ENCODE data around the gene PFKFB3.
A peak's percentile ranks its signal among the peaks of the same experiment; 100 is the strongest.
"Not testable (repeated sequence)": the region's sequence is repeated elsewhere in the genome, so short reads cannot be mapped to it uniquely, and the experiment has no call there.

Gene PFKFB3

DNA sequence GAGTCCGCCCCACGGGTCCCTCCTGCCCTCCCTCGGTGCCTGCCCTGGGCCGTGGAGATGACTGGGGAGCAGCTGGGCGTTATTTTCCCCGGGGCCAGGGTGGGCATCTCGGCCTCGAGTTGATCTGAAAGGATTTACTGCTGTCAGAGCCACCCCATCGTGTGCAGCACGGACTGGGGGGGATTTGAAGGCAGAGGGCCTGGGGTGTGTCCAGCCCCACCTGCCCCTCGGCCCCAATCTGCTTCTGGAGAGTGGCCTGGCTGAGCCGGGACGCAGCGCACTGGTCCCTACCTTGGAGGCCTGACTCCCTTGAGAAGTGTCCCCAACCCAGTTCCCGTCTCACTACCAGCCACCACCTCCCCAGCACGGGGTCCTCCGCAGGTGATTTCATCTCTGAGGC lies 24.2 kb upstream of the PFKFB3 start:
- no peak for DNase-seq (ENCODE audit: low read depth, low spot score)

DNA sequence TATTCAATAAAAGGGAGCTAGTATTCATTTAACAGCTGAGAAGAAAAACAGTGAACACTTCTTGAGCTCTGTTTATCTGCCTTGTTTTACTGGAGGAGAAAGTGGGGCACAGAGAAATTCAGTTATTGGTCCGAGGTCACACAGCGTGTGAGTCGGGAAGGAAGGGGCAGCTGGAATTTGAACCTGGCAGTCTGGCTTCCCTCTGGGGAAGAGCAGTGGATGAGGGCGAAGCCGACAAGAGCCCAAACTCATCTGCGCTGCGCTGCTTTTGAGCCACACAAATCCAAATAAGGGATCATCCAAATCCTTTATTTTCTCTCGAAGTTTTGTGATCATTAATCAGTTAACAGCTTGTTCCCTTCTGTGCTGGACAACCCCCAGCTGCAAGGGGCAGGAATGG lies 23.7 kb upstream of the PFKFB3 start:
- DNase-seq (ENCODE audit: low read depth, low spot score) = no peak

DNA sequence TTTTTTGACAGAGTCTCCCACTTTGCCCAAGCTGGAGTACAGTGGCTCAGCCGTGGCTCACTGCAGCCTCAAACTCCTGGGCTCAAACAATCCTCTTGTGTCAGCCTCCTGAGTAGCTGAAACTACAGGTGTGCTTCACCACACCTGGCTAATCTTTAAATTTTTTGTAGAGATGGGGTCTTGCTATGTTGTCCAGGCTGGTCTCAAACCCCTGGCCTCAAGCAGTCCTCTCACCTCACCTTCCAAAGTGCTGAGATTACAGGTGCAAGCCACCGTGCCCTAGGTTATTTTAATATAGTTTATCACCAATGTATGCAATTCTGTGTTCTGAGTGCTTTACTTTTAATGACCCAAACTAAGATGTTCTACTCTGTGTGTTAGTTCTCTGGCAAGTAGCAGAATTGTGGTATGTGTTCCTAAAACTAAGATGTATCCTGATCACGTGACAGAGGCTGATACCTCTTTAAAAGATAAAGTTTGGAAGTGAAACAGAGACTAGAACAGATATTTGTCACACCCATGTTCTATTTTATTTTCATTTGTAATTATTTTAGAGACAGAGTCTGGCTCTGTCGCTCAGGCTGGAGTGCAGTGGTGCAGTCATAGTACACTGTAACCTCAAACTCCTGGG lies 22.1 kb upstream of the PFKFB3 start:
- no peak for DNase-seq (ENCODE audit: low read depth, low spot score)

DNA sequence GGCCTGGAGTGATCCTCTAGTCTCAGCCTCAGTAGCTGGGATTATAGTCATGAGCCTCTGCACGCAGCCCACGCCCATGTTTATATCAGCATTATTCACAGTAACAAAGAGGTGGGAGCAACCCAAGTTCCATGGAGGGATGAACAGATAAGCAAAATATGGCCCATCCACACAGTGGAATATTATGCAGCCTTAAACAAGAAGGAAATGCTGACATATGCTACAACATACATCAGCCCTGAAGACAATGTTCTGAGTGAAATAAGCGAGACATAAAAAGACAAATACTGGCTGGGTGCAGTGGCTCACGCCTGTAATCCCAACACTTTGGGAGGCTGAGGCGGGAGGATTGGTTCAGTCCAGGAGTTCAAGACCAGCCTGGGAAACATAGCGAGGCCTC lies 21.5 kb upstream of the PFKFB3 start:
- DNase-seq (ENCODE audit: low read depth, low spot score) = no peak

DNA sequence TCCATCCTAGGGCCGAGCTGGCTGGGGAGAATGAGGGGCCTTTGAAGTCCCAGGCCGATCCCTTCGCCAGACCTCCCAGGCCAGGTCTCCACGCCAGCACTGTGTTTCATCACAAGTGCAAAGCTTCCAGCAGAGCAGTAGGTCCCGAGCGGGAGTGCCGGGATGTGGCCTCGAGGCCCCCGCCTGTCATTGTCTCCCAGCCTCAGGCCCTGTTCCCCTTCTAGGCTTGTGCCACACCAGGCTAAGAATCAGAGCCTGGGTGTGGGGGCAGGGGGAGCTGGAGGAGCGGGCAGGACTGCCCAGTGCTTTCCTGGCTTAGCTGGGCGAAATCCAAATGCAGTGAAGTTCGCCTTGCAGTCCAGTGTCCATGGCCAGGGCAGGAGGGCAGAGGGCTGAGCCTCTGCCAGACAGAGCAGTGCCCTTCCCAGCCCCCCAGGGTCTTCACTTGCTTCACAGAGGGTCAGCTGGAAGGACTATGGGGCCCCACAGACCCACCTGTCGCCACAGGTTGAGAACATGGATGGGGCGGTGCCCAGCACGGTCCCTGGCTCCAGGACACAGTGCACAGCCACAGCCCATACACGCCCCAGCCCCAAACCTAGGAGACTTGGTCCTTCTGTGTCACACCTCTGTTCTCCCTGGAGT lies 20.2 kb upstream of the PFKFB3 start:
- DNase-seq (ENCODE audit: low read depth, low spot score) = no peak

DNA sequence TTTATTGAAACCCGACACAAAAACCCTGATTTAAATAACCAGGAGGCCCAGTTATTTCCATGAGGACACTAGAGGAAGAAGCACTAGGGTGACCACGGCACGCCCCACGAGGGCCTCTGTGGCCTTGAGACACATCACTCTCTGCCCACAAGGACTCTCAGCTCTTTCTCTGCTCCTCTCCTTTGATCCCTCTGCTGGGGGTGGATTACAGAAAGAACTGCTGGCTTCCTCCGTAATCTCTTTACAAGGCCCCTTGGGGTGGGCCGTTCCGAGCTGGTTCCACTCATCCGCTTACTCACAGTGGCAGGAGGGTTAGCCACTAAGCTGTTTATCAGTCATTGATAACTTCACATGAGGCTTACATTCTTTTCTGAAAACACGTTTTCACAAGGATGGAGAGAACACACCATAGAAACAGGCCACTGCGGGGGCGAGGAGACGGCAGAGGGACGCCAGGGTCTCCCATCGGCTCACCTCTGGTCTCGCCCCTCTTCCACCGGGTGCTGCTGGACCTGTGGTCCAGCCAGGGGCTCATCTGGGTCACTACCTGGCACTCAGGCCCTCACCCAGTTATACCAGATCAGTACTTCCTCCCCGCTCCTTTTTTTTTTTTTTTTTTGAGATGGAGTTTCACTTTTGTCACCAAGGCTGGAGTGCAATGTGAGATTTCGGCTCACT lies 17.6 kb upstream of the PFKFB3 start:
- DNase-seq (ENCODE audit: low read depth, low spot score) = no peak

DNA sequence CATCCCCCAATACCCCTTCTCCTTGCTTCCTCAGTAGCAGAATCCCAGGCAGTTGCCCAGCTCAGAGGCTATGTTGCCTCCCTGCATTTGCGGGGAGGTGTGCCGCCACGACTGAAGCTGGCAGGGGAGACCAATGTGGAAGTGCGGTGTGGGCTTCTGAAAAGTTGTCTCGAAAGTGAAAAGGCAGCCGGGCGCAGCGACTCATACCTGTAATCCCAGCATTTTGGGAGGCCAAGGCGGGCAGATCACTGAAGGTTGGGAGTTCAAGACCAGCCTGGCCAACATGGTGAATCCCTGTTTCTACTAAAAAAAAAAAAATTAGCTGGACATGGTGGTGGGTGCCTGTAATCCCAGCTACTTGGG lies 15.9 kb upstream of the PFKFB3 start:
- DNase-seq (ENCODE audit: low read depth, low spot score) = no peak

DNA sequence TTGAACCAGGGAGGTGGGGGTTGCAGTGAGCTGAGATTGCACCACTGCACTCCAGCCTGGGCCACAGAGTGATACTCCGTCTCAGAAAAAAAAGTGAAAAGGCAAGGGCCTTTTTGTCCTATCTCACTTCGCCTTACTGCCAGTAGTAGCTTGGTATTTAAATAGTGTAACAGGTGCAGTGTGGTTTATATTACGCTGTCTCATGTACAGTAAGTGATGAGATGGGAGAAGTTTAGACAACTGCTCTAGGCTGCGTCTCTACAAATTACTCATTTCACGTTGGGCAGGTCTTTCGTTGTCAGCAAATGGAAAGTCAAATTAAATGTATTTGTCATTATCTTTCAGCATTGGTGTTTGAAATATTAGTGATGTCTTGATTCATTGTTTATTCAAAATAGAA lies 15.5 kb upstream of the PFKFB3 start:
- no peak for DNase-seq (ENCODE audit: low read depth, low spot score)

DNA sequence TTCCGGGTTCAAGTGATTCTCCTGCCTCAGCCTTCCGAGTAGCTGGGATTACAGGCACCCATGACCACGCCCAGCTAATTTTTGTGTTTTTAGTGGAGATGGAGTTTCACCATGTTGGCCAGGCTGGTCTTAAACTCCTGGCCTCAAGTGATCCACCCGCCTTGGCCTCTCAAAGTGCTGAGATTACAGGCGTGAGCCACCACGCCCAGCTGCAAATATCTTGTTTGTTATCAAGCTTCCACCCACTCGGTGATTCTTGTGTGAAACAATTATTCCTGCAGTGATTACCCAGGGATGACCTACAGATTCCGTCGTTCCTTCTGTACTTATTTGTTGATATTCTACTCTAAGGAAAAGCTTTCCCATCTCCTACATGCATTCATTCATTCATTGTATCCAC lies 12.7 kb upstream of the PFKFB3 start:
- DNase-seq (ENCODE audit: low read depth, low spot score) = not testable (repeated sequence)

DNA sequence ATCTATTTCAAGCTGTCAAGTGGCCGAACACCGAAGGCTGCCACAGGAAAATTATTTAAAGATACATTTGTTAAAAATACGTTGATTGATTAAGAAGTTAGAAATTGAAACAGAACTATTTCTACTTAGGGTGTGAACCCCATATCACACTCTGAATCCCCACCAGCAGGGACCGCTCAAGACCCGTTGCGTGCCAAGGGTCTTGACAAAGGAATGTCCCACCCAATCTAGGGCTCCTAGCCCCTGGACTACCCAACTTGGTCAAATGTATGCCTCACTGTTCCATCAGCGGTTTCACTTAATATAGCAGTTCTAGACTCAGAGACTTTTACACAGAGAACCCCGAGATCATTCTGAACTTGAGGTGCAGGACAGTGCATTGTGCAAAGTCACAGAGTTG lies 11.6 kb upstream of the PFKFB3 start:
- DNase-seq (ENCODE audit: low read depth, low spot score) = no peak

DNA sequence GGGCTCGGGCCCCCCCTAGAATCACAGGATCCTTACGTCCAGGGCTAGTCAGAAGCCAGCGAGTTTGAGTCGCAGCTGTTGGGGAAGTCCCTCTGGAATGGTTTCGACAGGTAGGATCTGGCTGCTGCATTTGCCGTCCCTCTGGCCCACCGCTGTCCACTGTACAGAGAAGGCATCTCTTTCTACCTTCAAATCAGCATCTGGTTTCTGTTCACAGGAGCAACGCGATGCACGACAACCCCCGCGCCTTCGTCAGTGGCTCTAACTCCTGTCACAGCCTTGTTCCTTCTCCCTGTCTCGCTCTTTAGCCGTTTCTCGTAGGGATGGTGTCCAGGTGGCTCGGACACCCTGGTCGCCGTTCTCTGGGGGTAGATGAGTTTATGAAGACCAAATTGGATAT lies 11.2 kb upstream of the PFKFB3 start:
- no peak for DNase-seq (ENCODE audit: low read depth, low spot score)

DNA sequence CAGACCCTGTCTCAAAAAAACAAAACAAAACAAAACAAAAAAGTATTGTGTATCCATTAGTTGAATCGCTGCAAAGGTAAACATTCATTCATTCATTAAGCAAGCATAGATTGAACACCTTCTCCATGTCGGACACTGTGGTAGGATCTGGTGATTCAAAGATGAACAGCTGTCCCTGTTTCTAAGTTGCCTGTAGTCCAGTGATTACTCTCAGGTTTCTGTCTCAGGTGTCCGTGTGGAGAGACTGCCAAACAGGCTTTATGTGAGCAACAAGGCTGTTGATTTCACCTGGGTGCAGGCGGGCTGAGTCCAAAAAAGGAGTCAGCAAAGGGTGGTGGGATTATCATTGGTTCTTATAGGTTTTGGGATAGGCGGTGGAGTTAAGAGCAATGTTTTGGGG lies 9.4 kb upstream of the PFKFB3 start:
- not testable (repeated sequence) for DNase-seq (ENCODE audit: low read depth, low spot score)

DNA sequence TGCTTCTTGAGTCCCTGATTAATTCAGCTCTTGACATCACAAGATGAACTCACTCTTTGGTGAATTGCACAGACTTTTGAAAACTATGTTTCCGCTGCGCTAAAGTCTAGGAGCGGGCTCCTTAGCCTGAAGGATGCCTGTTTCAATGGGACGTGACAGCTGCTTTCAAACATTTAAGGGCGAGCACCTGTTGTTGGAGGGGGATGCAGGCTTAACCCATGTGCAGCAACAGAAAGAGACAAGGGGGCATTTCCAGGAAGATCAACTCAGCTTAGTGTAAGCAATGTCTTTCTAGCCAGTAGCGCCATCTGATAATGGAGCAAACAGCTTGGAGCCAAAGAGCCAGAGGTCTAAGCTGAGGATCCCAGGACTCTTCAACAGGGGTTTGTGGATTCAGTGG lies 8.4 kb upstream of the PFKFB3 start:
- no peak for DNase-seq (ENCODE audit: low read depth, low spot score)

DNA sequence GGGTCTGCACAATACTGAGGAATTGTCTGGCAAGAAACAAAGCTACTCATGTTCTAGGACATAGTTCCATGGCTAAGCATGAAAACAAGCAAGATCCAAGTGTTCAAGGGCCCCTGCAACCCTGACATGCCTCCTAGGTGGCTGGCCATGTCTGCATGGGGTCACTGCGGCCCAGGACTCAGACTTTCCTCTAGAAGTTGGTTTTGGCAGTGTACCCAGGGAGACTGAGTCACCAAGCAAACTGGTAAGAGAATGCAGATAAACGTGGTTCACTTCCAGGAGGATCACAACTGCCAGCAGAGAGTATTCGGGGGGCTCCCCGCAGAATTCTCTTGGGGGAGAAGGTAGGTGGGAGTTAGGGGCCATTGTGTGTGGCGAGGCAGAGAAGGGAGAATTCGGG lies 7.4 kb upstream of the PFKFB3 start:
- DNase-seq (ENCODE audit: low read depth, low spot score) = no peak

DNA sequence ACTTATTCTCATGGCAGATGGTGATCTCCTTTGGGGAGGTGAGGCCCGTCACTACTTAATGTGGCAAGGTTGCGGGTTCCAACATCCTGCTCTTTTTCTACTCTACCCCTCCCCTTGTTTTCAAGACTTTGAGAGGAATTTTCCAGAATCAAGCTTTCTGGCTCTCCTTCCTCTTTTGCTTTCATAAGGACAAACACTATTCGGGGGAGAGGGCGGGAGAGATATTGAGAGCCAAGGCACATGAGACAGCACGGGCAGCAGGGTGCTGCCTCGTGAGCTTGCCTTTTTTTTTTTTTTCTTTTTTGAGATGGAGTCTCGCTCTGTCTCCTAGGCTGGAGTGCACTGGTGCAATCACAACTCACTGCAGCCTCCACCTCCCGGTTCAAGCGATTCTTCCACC lies 6.9 kb upstream of the PFKFB3 start:
- no peak for DNase-seq (ENCODE audit: low read depth, low spot score)

DNA sequence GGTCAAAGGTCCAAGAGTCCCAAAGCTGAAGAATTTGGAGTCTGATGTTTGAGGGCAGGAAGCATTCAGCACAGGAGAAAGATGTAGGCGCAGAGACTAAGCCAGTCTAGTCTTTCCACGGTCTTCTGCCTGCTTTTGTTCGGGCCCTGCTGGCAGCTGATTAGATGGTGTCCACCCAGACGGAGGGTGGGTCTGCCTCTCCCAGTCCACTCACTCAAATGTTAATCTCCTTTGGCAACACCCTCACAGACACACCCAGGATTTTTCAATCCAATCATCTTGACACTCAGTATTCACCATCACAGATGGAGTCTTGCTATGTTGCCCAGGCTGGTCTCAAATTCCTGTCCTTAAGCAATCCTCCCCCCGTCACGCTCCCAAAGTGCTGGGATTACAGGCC lies 6.2 kb upstream of the PFKFB3 start:
- not testable (repeated sequence) for DNase-seq (ENCODE audit: low read depth, low spot score)

DNA sequence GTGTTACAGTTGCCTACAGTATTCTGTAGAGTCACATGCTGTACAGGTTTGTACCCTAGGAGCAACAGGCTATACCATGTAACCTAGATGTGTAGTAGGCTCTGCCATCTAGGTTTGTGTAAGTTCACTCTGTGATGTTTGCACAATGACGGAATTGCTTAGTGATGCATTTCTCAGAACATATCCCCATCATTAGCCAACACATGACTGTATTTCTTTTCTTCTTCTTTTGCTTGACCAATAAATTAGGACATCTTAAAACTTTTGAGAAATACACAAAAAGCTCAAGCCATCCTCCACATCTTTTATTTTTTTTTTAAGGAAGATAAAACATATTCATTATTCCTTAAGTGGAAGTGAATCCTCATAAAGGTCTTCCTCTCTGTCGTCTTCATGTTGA lies 5.4 kb upstream of the PFKFB3 start:
- DNase-seq (ENCODE audit: low read depth, low spot score) = no peak

DNA sequence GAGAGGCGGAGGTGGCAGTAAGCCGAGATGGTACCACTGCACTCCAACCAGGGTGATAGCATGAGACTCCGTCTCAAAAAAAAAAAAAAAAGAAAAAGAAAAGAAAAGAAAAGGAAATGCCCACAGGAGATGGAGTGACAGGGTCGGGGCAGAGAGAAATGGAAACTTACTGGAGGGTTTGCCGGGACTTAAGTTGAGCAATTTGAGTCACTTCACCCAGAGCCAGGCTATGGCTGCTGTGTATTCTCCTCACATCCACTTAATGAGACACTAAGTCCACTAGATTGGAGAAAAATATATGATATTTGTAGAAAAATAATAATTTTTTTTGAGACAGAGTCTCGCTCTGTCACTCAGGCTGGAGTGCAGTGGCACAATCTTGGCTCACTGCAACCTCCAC lies 4.6 kb upstream of the PFKFB3 start:
- no peak for DNase-seq (ENCODE audit: low read depth, low spot score)

DNA sequence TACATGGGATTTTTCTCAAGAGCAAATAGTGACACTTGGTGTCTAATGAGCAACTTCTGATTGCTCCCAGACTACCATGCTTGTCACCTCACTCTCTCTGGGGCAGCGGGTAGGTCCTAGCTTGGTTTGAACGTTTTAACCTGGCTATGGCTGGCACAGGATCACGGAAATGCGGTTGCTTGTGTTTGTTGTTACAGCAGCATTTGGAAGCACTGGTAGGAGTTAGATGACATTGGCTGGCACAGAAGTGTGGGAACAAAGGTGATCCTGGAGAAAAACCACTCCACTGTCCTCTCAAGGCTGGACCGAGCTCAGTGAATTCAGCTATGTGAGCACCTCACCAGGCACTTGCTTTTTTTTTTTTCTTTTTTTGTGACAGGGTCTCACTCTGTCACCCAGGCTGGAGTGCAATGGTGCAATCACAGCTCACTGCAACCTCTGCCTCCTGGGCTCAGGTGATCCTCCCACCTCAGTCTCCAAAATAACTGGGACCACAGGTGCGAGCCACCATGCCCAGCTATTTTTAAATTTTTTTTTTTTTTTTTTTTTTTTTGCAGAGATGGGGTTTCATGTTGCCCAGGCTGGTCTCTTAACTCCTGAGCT lies 3.5 kb upstream of the PFKFB3 start:
- DNase-seq (ENCODE audit: low read depth, low spot score) = no peak

DNA sequence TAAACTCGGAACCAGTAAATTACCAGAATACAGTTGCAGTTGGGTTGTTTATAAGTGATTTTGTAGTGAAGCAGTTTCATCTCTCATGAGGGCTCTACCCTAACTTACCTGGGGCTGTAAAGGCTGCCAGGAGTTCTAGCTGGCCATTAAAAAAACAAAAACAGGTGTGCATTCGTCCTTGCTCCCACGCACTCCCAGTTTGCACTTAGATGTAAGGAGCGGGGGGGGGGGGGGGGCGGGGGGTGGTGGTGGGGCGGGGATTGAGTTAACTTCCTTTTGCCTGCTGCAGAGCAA lies 2.3 kb upstream of the PFKFB3 start:
- no peak for DNase-seq (ENCODE audit: low read depth, low spot score)

DNA sequence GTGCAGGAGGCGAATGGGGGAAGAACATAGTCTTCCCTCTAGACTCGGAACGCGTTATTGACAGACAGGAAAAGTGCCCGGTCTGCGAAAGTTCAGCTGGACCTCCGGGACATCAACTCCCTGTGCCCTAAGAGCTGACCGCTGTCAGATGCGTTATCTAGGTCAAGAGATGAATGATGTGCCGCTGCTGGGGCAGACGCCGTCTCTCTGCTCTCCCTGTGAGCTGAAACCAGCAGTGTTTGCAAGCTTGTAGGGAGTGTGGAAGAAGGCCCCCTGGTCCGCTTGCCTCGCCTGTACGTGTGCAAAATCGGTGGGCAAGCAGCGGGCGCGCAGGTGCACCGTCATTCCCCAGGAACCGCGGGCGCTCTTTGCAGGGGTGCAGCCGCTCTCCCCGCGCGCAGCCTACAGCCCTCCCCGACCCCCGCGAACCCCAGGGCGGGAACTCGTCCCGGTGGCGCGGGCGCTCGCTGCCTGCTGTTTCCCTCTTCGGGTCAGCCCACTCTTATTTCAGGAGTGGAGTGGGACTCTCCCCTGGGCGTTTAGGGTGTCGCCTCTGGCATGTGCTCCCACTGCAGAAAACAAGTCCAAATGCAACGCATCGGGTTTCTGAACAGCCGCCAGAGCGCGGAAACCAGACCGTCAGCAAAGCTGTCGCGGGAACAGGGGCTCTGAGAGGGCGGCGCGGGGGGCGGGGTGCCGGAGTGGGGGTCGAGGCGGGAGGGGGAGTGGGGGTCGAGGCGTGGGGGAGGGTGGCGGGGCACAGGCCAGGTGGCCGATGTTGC lies 1.8 kb upstream of the PFKFB3 start:
- no peak for DNase-seq (ENCODE audit: low read depth, low spot score)

DNA sequence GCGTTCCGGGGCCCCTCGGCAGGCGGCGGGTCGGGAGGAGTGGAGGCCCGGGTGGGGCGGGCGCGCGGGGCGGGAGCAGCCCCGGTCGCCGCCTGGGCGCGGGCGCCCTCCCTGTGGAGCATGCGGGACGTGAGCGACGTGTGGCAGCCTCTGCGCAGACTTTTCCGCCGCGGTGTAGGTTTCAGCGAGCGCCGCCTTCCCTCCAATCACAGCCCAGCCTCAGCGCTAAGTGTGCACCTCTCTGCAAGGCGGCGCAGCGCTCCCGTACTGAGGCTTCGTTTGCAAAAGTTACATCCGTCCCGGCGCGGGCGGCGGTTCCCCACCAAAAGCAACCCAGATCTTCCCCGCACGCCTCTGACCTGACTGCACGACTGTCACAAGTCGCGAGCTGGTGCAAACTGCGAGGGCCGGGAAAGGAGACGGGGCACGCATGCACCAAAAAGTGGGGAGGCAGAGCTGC lies 1.2 kb upstream of the PFKFB3 start:
- DNase-seq (ENCODE audit: low read depth, low spot score) = peak; percentile 52
